Fibroblast of villous mesenchyme (primary cell): ENCODE results near the gene NUDT3. TPM values are rescaled to one million over a fixed set of nuclear protein-coding genes. Genes with fewer than 3 reads are reported as not detected.

Experiments
- DNase-seq: peaks from one replicate; pipeline ENCODE4 v3.0.0-alpha.2; 2010; ENCODE audit warnings: low read depth
- H3K4me3 ChIP-seq: 2 replicates; pipeline ENCODE4 v1.5.1; 2011; ENCODE audit warnings: low read depth, mild to moderate bottlenecking, low read length
- CTCF ChIP-seq: IDR thresholded peaks from 2 replicates; pipeline ENCODE4 v1.5.1; 2012; ENCODE audit warnings: low read depth, mild to moderate bottlenecking, low read length; ENCODE audit not compliant: insufficient read depth
- total RNA-seq: library from RNA; depleted of rRNA; stranded (reverse); fragments of >200 nt; gene quantifications from 2 replicates; pipeline ENCODE4 v1.2.3, GENCODE V29; 2012

NUDT3 gene
- total RNA-seq, 1 donor = 31.1 TPM

- DNase-seq = peak; percentile 24
- TF ChIP-seq CTCF = no peak
These were observed 106.9 kb downstream of the NUDT3 start for GRCh38 chr6:34285448-34286164.

GRCh38 chr6:34284563-34285447, 107.7 kb downstream of the NUDT3 start:
- no peak for TF ChIP-seq CTCF
- DNase-seq = peak; percentile 98
- no peak overlapping the region for H3K4me3 ChIP-seq

More at GRCh38 chr6:34285448-34286164, 106.9 kb downstream of the NUDT3 start:
- no peak overlapping the region for H3K4me3 ChIP-seq

- no peak for TF ChIP-seq CTCF
These were observed 110.7 kb downstream of the NUDT3 start for GRCh38 chr6:34281702-34282334.

GRCh38 chr6:34280216-34280615, 112.3 kb downstream of the NUDT3 start:
- TF ChIP-seq CTCF = no peak
- H3K4me3 ChIP-seq = no peak overlapping the region
- DNase-seq = no peak

More at GRCh38 chr6:34281702-34282334, 110.7 kb downstream of the NUDT3 start:
- DNase-seq = no peak
- H3K4me3 ChIP-seq = no peak overlapping the region

GRCh38 chr6:34278833-34279232, 113.6 kb downstream of the NUDT3 start:
- DNase-seq = no peak
- no peak overlapping the region for H3K4me3 ChIP-seq
- TF ChIP-seq CTCF = no peak

- no peak overlapping the region for H3K4me3 ChIP-seq
- no peak for TF ChIP-seq CTCF
- DNase-seq = no peak
These were observed 114.7 kb downstream of the NUDT3 start for GRCh38 chr6:34277763-34278112.
